GM12878 (cell line): ENCODE measurements around the gene MYT1. TPM values are rescaled to one million over a fixed set of nuclear protein-coding genes. Genes with fewer than 3 reads are reported as not detected.

Experiments used
- ATAC-seq: fragments of 200-7000 bp; cut with Tn5 transposase; 3 replicates; pipeline ENCODE4 v1.9.1; 2020; ENCODE audit warnings: mild to moderate bottlenecking, moderate library complexity
- BruUV-seq: library from RNA; stranded (reverse); fragments of 400-500 nt; replicated peaks from 2 replicates; lab custom pipeline; 2021; lab: Mats Ljungman, UMichigan
- CTCF ChIA-PET: fragments of 300-600 bp; sonication (Branson Sonifier 250); formaldehyde crosslinking; extraction: SDS; loops from one replicate; lab custom pipeline; 2021; ENCODE audit warnings: inconsistent platforms; lab: Yijun Ruan, JAX
- POLR2A ChIA-PET: fragments of 350-600 bp; formaldehyde crosslinking; extraction: SDS; loops from one replicate; lab custom pipeline; 2021; ENCODE audit warnings: inconsistent platforms; lab: Charles Lee
- RAD21 ChIA-PET: fragments of 300-600 bp; sonication (Branson Sonifier 250); formaldehyde crosslinking; loops from one replicate; lab custom pipeline; 2023; ENCODE audit warnings: antibody characterized with exemption; ENCODE audit not compliant: unreplicated experiment; lab: Charles Lee
- SMC1A ChIA-PET: fragments of 300-600 bp; sonication (Branson Sonifier 250); formaldehyde crosslinking; loops from one replicate; lab custom pipeline; 2023; ENCODE audit not compliant: unreplicated experiment, uncharacterized antibody; lab: Charles Lee
- DNase-seq: peaks from one replicate; pipeline ENCODE4 v3.0.0-alpha.2; 2011; ENCODE audit warnings: low read depth, low spot score
- FAIRE-seq: peaks from 3 replicates; lab custom pipeline; 2011; peaks lifted over from hg19 to GRCh38; lab: Jason Lieb, UNC
- H2AFZ ChIP-seq: 2 replicates; pipeline ENCODE4 v1.6.0; 2011; ENCODE audit warnings: low read depth, low read length, control low read depth; ENCODE audit not compliant: control insufficient read depth
- H3K27ac ChIP-seq: 2 replicates; pipeline ENCODE4 v1.5.1; 2011; ENCODE audit warnings: control low read depth; ENCODE audit not compliant: control insufficient read depth, insufficient read depth
- H3K27me3 ChIP-seq, 2 experiments: replicated peaks in 1 of 2; 2 replicates each; pipeline versions ENCODE4 v1.6.0 to v1.6.1; 2011; ENCODE audit warnings: low read length in 1 of 2; ENCODE audit not compliant: control insufficient read depth in 2 of 2, insufficient read depth in 2 of 2
- H3K36me3 ChIP-seq, 2 experiments: 2 replicates each; pipeline ENCODE4 v1.5.1; 2011; ENCODE audit warnings: low read length in 1 of 2; ENCODE audit not compliant: control insufficient read depth in 2 of 2, insufficient read depth in 2 of 2
- H3K4me1 ChIP-seq: 2 replicates; pipeline ENCODE4 v1.6.1; 2011; ENCODE audit warnings: mild to moderate bottlenecking, low read length, moderate library complexity, mixed read lengths; ENCODE audit not compliant: control insufficient read depth, insufficient read depth
- H3K4me2 ChIP-seq: 2 replicates; pipeline ENCODE4 v1.6.0; 2011; ENCODE audit warnings: control low read depth; ENCODE audit not compliant: control insufficient read depth, insufficient read depth
- H3K4me3 ChIP-seq: fragments of 200-600 bp; sonication (generic); 2 replicates; pipeline ENCODE4 v1.5.1; 2016
- H3K79me2 ChIP-seq: 2 replicates; pipeline ENCODE4 v1.6.0; 2011; ENCODE audit warnings: low read length; ENCODE audit not compliant: control insufficient read depth, insufficient read depth
- H3K9ac ChIP-seq: 2 replicates; pipeline ENCODE4 v1.8.0; 2011; ENCODE audit warnings: low read length, control low read depth, mixed read lengths; ENCODE audit not compliant: control insufficient read depth, insufficient read depth
- H3K9me3 ChIP-seq: replicated peaks from 3 replicates; pipeline ENCODE4 v1.5.1; 2011; ENCODE audit warnings: mild to moderate bottlenecking, low read length; ENCODE audit not compliant: control insufficient read depth, insufficient read depth
- H4K20me1 ChIP-seq: 2 replicates; pipeline ENCODE4 v1.6.0; 2011; ENCODE audit not compliant: control insufficient read depth, insufficient read depth
- ATF7 ChIP-seq: fragments of 450-650 bp; IDR thresholded peaks from 2 replicates; pipeline ENCODE4 v1.6.1; 2016; ENCODE audit warnings: low read depth, mild to moderate bottlenecking
- CHD2 ChIP-seq: IDR thresholded peaks from 2 replicates; pipeline ENCODE4 v1.6.1; 2011; ENCODE audit warnings: low read depth, low read length, improper control_type of control experiment, borderline replicate concordance
- CREM ChIP-seq: IDR thresholded peaks from 2 replicates; pipeline ENCODE4 v1.6.1; 2014; ENCODE audit warnings: antibody characterized with exemption, low read depth
- CUX1 ChIP-seq: IDR thresholded peaks from 2 replicates; pipeline ENCODE4 v1.6.1; 2012; ENCODE audit warnings: improper control_type of control experiment, low read depth, low read length; ENCODE audit not compliant: insufficient replicate concordance
- NBN ChIP-seq: fragments of 450-650 bp; IDR thresholded peaks from 2 replicates; pipeline ENCODE4 v1.6.1; 2016
- SIN3A ChIP-seq: IDR thresholded peaks from 2 replicates; pipeline ENCODE4 v1.6.1; 2012; ENCODE audit warnings: low read depth, low read length, improper control_type of control experiment
- YBX1 ChIP-seq: fragments of 450-650 bp; IDR thresholded peaks from 2 replicates; pipeline ENCODE4 v1.6.1; 2016; ENCODE audit warnings: antibody characterized with exemption
- YY1 ChIP-seq: IDR thresholded peaks from 2 replicates; pipeline ENCODE4 v1.6.1; 2011; ENCODE audit warnings: low read depth, mild to moderate bottlenecking, low read length
- ZNF384 ChIP-seq: IDR thresholded peaks from 2 replicates; pipeline ENCODE4 v1.6.1; 2012; ENCODE audit warnings: low read depth, mild to moderate bottlenecking, low read length, improper control_type of control experiment, borderline replicate concordance
- WGBS: methylation state at CpG from one replicate; pipeline ENCODE4 v1.1.6; 2016; ENCODE audit warnings: low lambda C conversion rate; ENCODE audit not compliant: insufficient replicate concordance, insufficient coverage; ENCODE audit errors: missing lambda C conversion rate; 5-methylcytosine and 5-hydroxymethylcytosine counted together
- in situ Hi-C: fragments of 300-500 bp; cut with MboI; formaldehyde crosslinking; loops from 9 replicates; pipeline ENCODE4 v1.14.3; 2018; ENCODE audit warnings: mixed read lengths
- intact Hi-C: fragments of 100-400 bp; cut with micrococcal nuclease; formaldehyde crosslinking; loops from one replicate; pipeline ENCODE4 v1.14.2; 2022; ENCODE audit not compliant: unreplicated experiment
- polyA plus RNA-seq, 11 experiments: library from polyadenylated mRNA; depleted of rRNA in 4 of 11; unstranded in 6 of 11; stranded (reverse) in 5 of 11; fragments of >200 nt; fragmentation: Nextera tagmentation in 4 of 11; fragmentation: Illumina TruSeq in 1 of 11; extraction: Ambion mirVana in 4 of 11; extraction: Trizol in 1 of 11; gene quantifications; 1 replicate in 1 of 11; 2 replicates in 10 of 11; pipeline versions ENCODE4 v1.2.1 to v1.2.3, GENCODE V29; 2011 to 2016; ENCODE audit warnings: inconsistent platforms in 2 of 11, missing spikeins in 2 of 11, low read depth in 1 of 11
- total RNA-seq, 4 experiments: library from RNA; depleted of rRNA in 3 of 4; stranded (reverse); fragments of >200 nt in 3 of 4; fragmentation: Illumina TruSeq in 1 of 4; extraction: Trizol in 1 of 4; gene quantifications; 2 replicates each; pipeline versions ENCODE4 v1.2.1 to v1.2.3, GENCODE V29; 2013 to 2021

MYT1 gene
- total and polyA plus RNA-seq, 10 of the 15 experiments (the other 5 are each of a cell fraction or from before 2014, with no cell fraction given), result 0.01 to 0.10 TPM; not detected in 8

DNA sequence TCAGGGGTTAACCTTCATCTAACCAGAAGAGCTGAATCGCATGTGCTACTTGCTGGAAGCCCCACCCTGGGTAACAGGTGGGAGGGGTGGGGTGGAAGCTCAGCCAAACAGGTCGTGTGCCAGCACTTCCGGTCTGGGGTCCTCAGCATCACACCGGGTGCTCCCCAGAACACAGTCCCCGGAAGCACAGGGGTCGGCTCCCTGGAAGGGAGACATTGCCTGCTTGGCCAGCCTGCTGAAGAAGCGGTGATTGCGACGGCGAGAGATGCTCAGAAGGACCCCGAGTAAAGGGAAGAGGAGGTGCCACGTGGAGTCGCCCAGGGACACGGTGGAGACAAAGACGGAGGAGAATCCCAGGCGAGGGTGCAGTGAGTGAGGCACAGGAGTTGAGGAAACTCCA is 36.5 kb downstream of the MYT1 start:
- Histone ChIP-seq H2AFZ (no peak overlapping the region), H3K79me2 (no peaks in the 10 kb centered on the region), H3K4me1 (no peaks in the 10 kb centered on the region), H3K9ac (no peak overlapping the region), H3K27ac (no peak overlapping the region), H3K4me3 (no peak overlapping the region), H4K20me1 (no peaks in the 10 kb centered on the region), H3K27me3 (peaks cover 10 to 14% of the 10 kb centered on the region in 2 experiments), H3K9me3 (no peaks in the 10 kb centered on the region), H3K4me2 (no peak overlapping the region), H3K36me3 (no peaks in the 10 kb centered on the region)
- DNase-seq (no peak), ATAC-seq (no peak), FAIRE-seq (no peak)
- POLR2A ChIA-PET, result no interaction called here
- 45% methylated on average over 16 of the region's 16 CpGs for WGBS
- BruUV-seq, result no TSS peak
- intact Hi-C loops (no loop called here), in situ Hi-C loops (no loop called here)
- TF ChIP-seq ATF7 (no peak), CREM (no peak), ZNF384 (no peak), CHD2 (no peak), SIN3A (no peak), CUX1 (no peak), YY1 (no peak), YBX1 (no peak), NBN (no peak)
- CTCF ChIA-PET, result no interaction called here
- SMC1A ChIA-PET, result no interaction called here
- RAD21 ChIA-PET, result no interaction called here
